Measurements from ENCODE around the gene GAL3ST2.
"Not testable (repeated sequence)": the region's sequence is repeated elsewhere in the genome, so short reads cannot be mapped to it uniquely, and the experiment has no call there.

GAL3ST2 gene

GRCh38 chr2:241810307-241811200 is 33.9 kb downstream of the GAL3ST2 start:
- DNase-seq: no peak

- no peak for DNase-seq
These were observed 34.8 kb downstream of the GAL3ST2 start for GRCh38 chr2:241811201-241811951.

GRCh38 chr2:241811952-241812729 is 35.5 kb downstream of the GAL3ST2 start:
- no peak for DNase-seq

GRCh38 chr2:241812730-241813643 is 36.4 kb downstream of the GAL3ST2 start:
- DNase-seq: no peak

GRCh38 chr2:241813644-241814392 is 37.2 kb downstream of the GAL3ST2 start:
- DNase-seq: no peak

- no peak for DNase-seq
These were observed 37.7 kb downstream of the GAL3ST2 start for GRCh38 chr2:241814393-241814642.

- no peak for DNase-seq
These were observed 38.2 kb downstream of the GAL3ST2 start for GRCh38 chr2:241814643-241815476.

- DNase-seq: no peak
These were observed 39.1 kb downstream of the GAL3ST2 start for GRCh38 chr2:241815477-241816430.

- DNase-seq: no peak
These were observed 40.0 kb downstream of the GAL3ST2 start for GRCh38 chr2:241816431-241817121.

GRCh38 chr2:241817126-241817820 is 40.7 kb downstream of the GAL3ST2 start:
- no peak for DNase-seq

- DNase-seq: not testable (repeated sequence)
These were observed 41.2 kb downstream of the GAL3ST2 start for GRCh38 chr2:241817821-241818215.

- no peak for DNase-seq
These were observed 41.8 kb downstream of the GAL3ST2 start for GRCh38 chr2:241818229-241818942.

- DNase-seq: no peak
These were observed 42.3 kb downstream of the GAL3ST2 start for GRCh38 chr2:241818943-241819270.

GRCh38 chr2:241819947-241820624 is 43.5 kb downstream of the GAL3ST2 start:
- DNase-seq: not testable (repeated sequence)

GRCh38 chr2:241820625-241821384 is 44.2 kb downstream of the GAL3ST2 start:
- DNase-seq: no peak

All from CD4-positive, alpha-beta T cell treated with Interleukin-4 for 4 hours (primary cell).